WI38 (cell line): ENCODE data around the gene R3HCC1L.

ENCODE experiments used
- H3K4me3 ChIP-seq: 2 replicates; pipeline ENCODE4 v1.5.1; 2011; ENCODE audit warnings: low read depth, mild to moderate bottlenecking, control low read depth, low read length
- CTCF ChIP-seq: IDR thresholded peaks from 2 replicates; pipeline ENCODE4 v1.5.1; 2012; ENCODE audit warnings: low read depth, mild to moderate bottlenecking, control low read depth, low read length

The R3HCC1L gene

GRCh38 chr10:98287321-98287720 is 152.9 kb downstream of the R3HCC1L start:
- TF ChIP-seq CTCF: no peak
- no peak overlapping the region for H3K4me3 ChIP-seq

DNA sequence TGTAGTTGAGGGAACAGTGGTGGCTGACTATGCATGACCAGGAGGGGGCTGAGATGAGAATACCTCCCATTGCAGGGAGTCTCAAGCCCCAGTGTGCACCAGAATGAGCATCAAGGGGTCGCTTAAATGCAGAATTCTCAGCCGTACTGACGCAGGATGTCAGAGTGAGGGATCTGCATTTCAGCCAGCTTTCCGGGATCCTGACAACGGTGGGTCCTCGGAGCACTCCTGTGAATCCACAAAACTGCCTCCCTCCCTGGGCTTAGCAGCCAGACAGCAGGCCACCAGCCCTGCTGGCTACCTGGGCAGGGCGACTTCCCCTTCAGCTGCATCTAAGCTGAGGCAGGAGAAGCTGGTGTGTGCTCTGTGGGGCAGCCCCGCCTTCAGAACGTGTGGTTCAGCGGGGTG is 155.3 kb downstream of the R3HCC1L start:
- TF ChIP-seq CTCF: no peak

DNA sequence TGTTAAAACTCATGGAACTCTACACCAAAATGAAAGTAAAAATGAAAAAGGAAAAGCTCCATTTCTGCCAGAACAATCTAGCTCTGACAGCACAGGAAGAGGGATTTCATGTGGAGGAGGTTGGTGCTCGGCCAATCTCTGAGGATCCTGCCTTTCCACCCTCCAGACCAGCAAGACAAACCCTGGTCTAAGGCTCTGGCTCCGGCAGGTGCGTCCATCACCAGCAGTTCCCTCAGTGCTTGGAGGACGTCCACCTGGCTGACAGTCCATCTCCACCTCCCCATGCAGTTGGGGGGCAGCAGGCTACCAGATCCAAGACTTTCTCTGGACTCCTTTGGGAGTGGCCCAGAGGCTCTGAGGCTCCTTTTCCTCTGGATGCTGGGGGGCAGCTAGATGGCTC is 158.5 kb downstream of the R3HCC1L start:
- H3K4me3 ChIP-seq: no peak overlapping the region
- TF ChIP-seq CTCF: no peak

More for the DNA sequence above, 155.3 kb downstream of the R3HCC1L start:
- no peak overlapping the region for H3K4me3 ChIP-seq

GRCh38 chr10:98293550-98294269 is 159.3 kb downstream of the R3HCC1L start:
- H3K4me3 ChIP-seq: no peak overlapping the region
- no peak for TF ChIP-seq CTCF

- no peak overlapping the region for H3K4me3 ChIP-seq
- no peak for TF ChIP-seq CTCF
Observed at GRCh38 chr10:98294270-98294627, 159.8 kb downstream of the R3HCC1L start.
